SK-MEL-5 (cell line): ENCODE results near the gene ZNF587B. TPM values are rescaled to one million over a fixed set of nuclear protein-coding genes. Genes with fewer than 3 reads are reported as not detected.
"Not testable (repeated sequence)": the region's sequence is repeated elsewhere in the genome, so short reads cannot be mapped to it uniquely, and the experiment has no call there.

Experiments
- DNase-seq: peaks from one replicate; pipeline ENCODE4 v3.0.0-alpha.2; 2016; ENCODE audit warnings: low read depth, low spot score
- in situ Hi-C: cut with HindIII; loops from 2 replicates; pipeline ENCODE4 v1.10.0; 2016; ENCODE audit warnings: low sequenced_read_pairs, high pct_unique_total_duplicates, low pct_unique_long_range_greater_than_20kb
- total RNA-seq: library from RNA; depleted of rRNA; stranded (reverse); fragments of >200 nt; shearing (Covaris generic); gene quantifications from 2 replicates; pipeline ENCODE4 v1.2.3, GENCODE V29; 2014

Gene ZNF587B
- total RNA-seq, 1 experiment from 2014 or later, result 21.2 TPM

GRCh38 chr19:57815247-57816075 lies 14.6 kb upstream of the ZNF587B start:
- in situ Hi-C loops, result no loop called here
- DNase-seq, result no peak

GRCh38 chr19:57816652-57817051 lies 13.4 kb upstream of the ZNF587B start:
- no peak for DNase-seq
- in situ Hi-C loops, result no loop called here

GRCh38 chr19:57817976-57818375 lies 12.1 kb upstream of the ZNF587B start:
- in situ Hi-C loops, result no loop called here
- DNase-seq, result no peak

- DNase-seq, result no peak
- in situ Hi-C loops, result no loop called here
Observed at GRCh38 chr19:57818378-57818777, 11.7 kb upstream of the ZNF587B start.

- in situ Hi-C loops, result no loop called here
- peak; percentile 91 for DNase-seq
Observed at GRCh38 chr19:57819475-57820148, 10.5 kb upstream of the ZNF587B start.

- in situ Hi-C loops, result no loop called here
- DNase-seq, result no peak
Observed at GRCh38 chr19:57820599-57820998, 9.5 kb upstream of the ZNF587B start.

GRCh38 chr19:57821095-57821494 lies 9.0 kb upstream of the ZNF587B start:
- DNase-seq, result not testable (repeated sequence)

GRCh38 chr19:57821501-57821900 lies 8.6 kb upstream of the ZNF587B start:
- in situ Hi-C loops, DNase-seq: not testable (repeated sequence)

More at GRCh38 chr19:57821095-57821494, 9.0 kb upstream of the ZNF587B start:
- in situ Hi-C loops, result not testable (repeated sequence)

- in situ Hi-C loops, result not testable (repeated sequence)
Observed at GRCh38 chr19:57823155-57823554, 6.9 kb upstream of the ZNF587B start.

GRCh38 chr19:57823608-57824007 lies 6.5 kb upstream of the ZNF587B start:
- in situ Hi-C loops, DNase-seq: not testable (repeated sequence)

More at GRCh38 chr19:57823155-57823554, 6.9 kb upstream of the ZNF587B start:
- DNase-seq, result not testable (repeated sequence)

- in situ Hi-C loops, result no loop called here
- DNase-seq, result no peak
Observed at GRCh38 chr19:57825511-57825910, 4.6 kb upstream of the ZNF587B start.

GRCh38 chr19:57829316-57829715 lies 783 bp upstream of the ZNF587B start:
- peak; percentile 71 for DNase-seq
- in situ Hi-C loops, result no loop called here

GRCh38 chr19:57836991-57837390 lies 6.9 kb downstream of the ZNF587B start:
- in situ Hi-C loops, DNase-seq: not testable (repeated sequence)

GRCh38 chr19:57838622-57839191 lies 8.6 kb downstream of the ZNF587B start:
- DNase-seq, in situ Hi-C loops: not testable (repeated sequence)

- in situ Hi-C loops, result no loop called here
- DNase-seq, result no peak
Observed at GRCh38 chr19:57841122-57841763, 11.1 kb downstream of the ZNF587B start.

GRCh38 chr19:57847164-57847563 lies 17.1 kb downstream of the ZNF587B start:
- in situ Hi-C loops, DNase-seq: not testable (repeated sequence)

GRCh38 chr19:57849162-57849665 lies 19.1 kb downstream of the ZNF587B start:
- DNase-seq, in situ Hi-C loops: not testable (repeated sequence)
